DND-41 (cell line): Measurements from ENCODE around the gene OBSCN.
A peak's percentile ranks its signal among the peaks of the same experiment; 100 is the strongest.

Experiments used
- ATAC-seq: fragments of 200-7000 bp; cut with Tn5 transposase; 3 replicates; pipeline ENCODE4 v1.9.1; 2021; ENCODE audit warnings: low read depth; ENCODE audit not compliant: insufficient read depth
- DNase-seq: peaks from one replicate; pipeline ENCODE4 v3.0.0-alpha.2; 2020
- H2AFZ ChIP-seq: 2 replicates; pipeline ENCODE4 v1.6.0; 2012; ENCODE audit warnings: low read depth, low read length
- H3K27ac ChIP-seq: 2 replicates; pipeline ENCODE4 v1.5.1; 2012; ENCODE audit warnings: low read length, inconsistent platforms
- H3K27me3 ChIP-seq: fragments of 200-600 bp; sonication (generic); 2 replicates; pipeline ENCODE4 v1.6.0; 2012; ENCODE audit warnings: low read length, mild to moderate bottlenecking, inconsistent platforms; ENCODE audit not compliant: insufficient read depth, poor library complexity
- H3K36me3 ChIP-seq: 2 replicates; pipeline ENCODE4 v1.5.1; 2012; ENCODE audit warnings: low read length, inconsistent platforms; ENCODE audit not compliant: insufficient read depth
- H3K4me1 ChIP-seq: 2 replicates; pipeline ENCODE4 v1.5.1; 2012; ENCODE audit warnings: mild to moderate bottlenecking, low read length; ENCODE audit not compliant: insufficient read depth
- H3K4me2 ChIP-seq: 2 replicates; pipeline ENCODE4 v1.6.0; 2012; ENCODE audit warnings: mild to moderate bottlenecking, moderate library complexity, low read length, inconsistent platforms; ENCODE audit not compliant: insufficient read depth
- H3K4me3 ChIP-seq, 2 experiments: fragments of 200-600 bp in 1 of 2; shearing (Covaris generic) in 1 of 2; 2 replicates each; pipeline ENCODE4 v1.5.1; 2012 to 2016; ENCODE audit warnings: inconsistent platforms in 2 of 2, low read length in 2 of 2, mild to moderate bottlenecking in 2 of 2, low read depth in 1 of 2, moderate library complexity in 1 of 2
- H3K79me2 ChIP-seq: 2 replicates; pipeline ENCODE4 v1.6.0; 2012; ENCODE audit warnings: low read length, inconsistent platforms; ENCODE audit not compliant: insufficient read depth
- H3K9ac ChIP-seq: 2 replicates; pipeline ENCODE4 v1.6.0; 2012; ENCODE audit warnings: low read depth, mild to moderate bottlenecking, inconsistent platforms, low read length, moderate library complexity
- H3K9me3 ChIP-seq: 2 replicates; pipeline ENCODE4 v1.5.1; 2012; ENCODE audit warnings: low read length, moderate library complexity, mild to moderate bottlenecking, inconsistent platforms; ENCODE audit not compliant: insufficient read depth, severe bottlenecking
- H4K20me1 ChIP-seq: 2 replicates; pipeline ENCODE4 v1.6.0; 2012; ENCODE audit warnings: low read length; ENCODE audit not compliant: insufficient read depth
- CTCF ChIP-seq: IDR thresholded peaks from 2 replicates; pipeline ENCODE4 v1.5.1; 2012; ENCODE audit warnings: borderline replicate concordance, low read length, moderate library complexity, mild to moderate bottlenecking; ENCODE audit not compliant: poor library complexity, severe bottlenecking; ENCODE audit errors: extremely low read depth
- EZH2 ChIP-seq: IDR thresholded peaks from 3 replicates; pipeline ENCODE4 v1.6.1; 2012; ENCODE audit warnings: borderline replicate concordance, low read depth, mild to moderate bottlenecking, moderate library complexity, low read length, inconsistent platforms; ENCODE audit not compliant: severe bottlenecking

Gene OBSCN

GRCh38 chr1:228396770-228397662 is 189.2 kb downstream of the OBSCN start:
- H3K4me1 ChIP-seq: no peaks in the 10 kb centered on the region; the same call in 1 of the 2 replicates
- H3K27ac ChIP-seq: no peak overlapping the region
- ATAC-seq: peak; percentile 51; the same call in 1 of the 3 replicates
- no peak overlapping the region for H2AFZ ChIP-seq
- H3K36me3 ChIP-seq: peaks cover 89% of the 10 kb centered on the region
- TF ChIP-seq CTCF (no peak), EZH2 (no peak)
- no peak overlapping the region for H3K9ac ChIP-seq
- H3K9me3 ChIP-seq: no peaks in the 10 kb centered on the region
- no peak overlapping the region for H3K4me2 ChIP-seq
- DNase-seq: no peak
- no peak overlapping the region for H3K4me3 ChIP-seq
- H4K20me1 ChIP-seq: peaks cover 61% of the 10 kb centered on the region
- H3K27me3 ChIP-seq: no peaks in the 10 kb centered on the region
- peaks cover 23% of the 10 kb centered on the region for H3K79me2 ChIP-seq

- Histone ChIP-seq H3K4me1 (peaks cover 6% of the 10 kb centered on the region), H3K36me3 (peaks cover 97% of the 10 kb centered on the region), H2AFZ (no peak overlapping the region), H3K79me2 (peaks cover 32% of the 10 kb centered on the region), H3K27me3 (no peaks in the 10 kb centered on the region), H3K4me2 (no peak overlapping the region), H3K27ac (no peak overlapping the region), H3K9ac (no peak overlapping the region), H3K4me3 (no peak overlapping the region), H3K9me3 (no peaks in the 10 kb centered on the region), H4K20me1 (peaks cover 65% of the 10 kb centered on the region)
- DNase-seq (no peak), ATAC-seq (no peak)
- no peak for TF ChIP-seq CTCF
- no peak for TF ChIP-seq EZH2
These were observed 190.1 kb downstream of the OBSCN start for GRCh38 chr1:228397966-228398365.

GRCh38 chr1:228398741-228399461 is 191.1 kb downstream of the OBSCN start:
- no peak for ATAC-seq

More at GRCh38 chr1:228398741-228399461, 191.1 kb downstream of the OBSCN start:
- no peak overlapping the region for H3K4me3 ChIP-seq
- H2AFZ ChIP-seq: no peak overlapping the region
- H3K27me3 ChIP-seq: no peaks in the 10 kb centered on the region
- DNase-seq: no peak
- no peak overlapping the region for H3K9ac ChIP-seq
- peaks cover 68% of the 10 kb centered on the region for H4K20me1 ChIP-seq
- H3K4me2 ChIP-seq: no peak overlapping the region
- H3K9me3 ChIP-seq: no peaks in the 10 kb centered on the region
- peaks cover 42% of the 10 kb centered on the region for H3K79me2 ChIP-seq
- peaks cover 96% of the 10 kb centered on the region for H3K36me3 ChIP-seq
- no peak overlapping the region for H3K27ac ChIP-seq
- peaks cover 14% of the 10 kb centered on the region for H3K4me1 ChIP-seq
- TF ChIP-seq EZH2: no peak
- no peak for TF ChIP-seq CTCF
